Stomach (tissue), 4 donors: ENCODE results near the gene CRAMP1.

ENCODE experiments used
- POLR2AphosphoS5 ChIP-seq, 3 donors: sonication (generic); formaldehyde crosslinking; IDR thresholded peaks; one replicate each; pipeline ENCODE4 v1.6.1; 2016; ENCODE audit warnings: antibody characterized with exemption in 3 of 3
- TF ChIP-seq, protein P1 (sequence below), 7 experiments: fragments of 450-650 bp in 4 of 7; fragments of 200-600 bp in 3 of 7; sonication (generic) in 3 of 7; IDR thresholded peaks; one replicate each; pipeline ENCODE4 v1.5.1; 2016 to 2019; ENCODE audit warnings: antibody characterized with exemption in 7 of 7, control low read depth in 2 of 7, mild to moderate bottlenecking in 1 of 7

DNA sequence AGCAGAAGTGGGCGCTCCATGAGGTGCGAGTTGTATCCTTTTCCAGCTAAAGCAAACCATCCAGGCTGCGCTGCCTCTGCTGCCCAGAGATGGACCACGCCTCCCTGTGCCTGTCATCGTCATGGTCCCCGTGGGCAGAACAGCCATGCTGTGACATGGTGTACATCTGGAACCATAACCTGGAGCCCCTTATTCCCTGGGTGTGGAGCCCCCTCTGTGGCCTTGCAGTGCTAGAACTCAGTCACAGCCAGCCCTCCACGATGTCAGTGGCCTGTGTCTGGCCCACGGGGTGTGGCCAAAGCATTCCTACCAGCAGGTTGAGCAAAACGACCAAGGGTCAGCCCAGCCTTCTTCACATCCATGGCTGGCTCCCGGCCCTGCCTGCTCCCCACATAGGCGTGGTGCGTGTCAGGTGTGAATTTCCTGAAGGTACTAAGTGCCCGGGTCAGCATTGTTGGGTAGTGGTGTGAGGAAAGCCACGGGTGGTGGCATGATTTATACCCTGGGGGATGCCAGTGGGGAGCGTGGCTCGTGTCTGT is 43.2 kb downstream of the CRAMP1 start:
- TF ChIP-seq, protein P1, sequence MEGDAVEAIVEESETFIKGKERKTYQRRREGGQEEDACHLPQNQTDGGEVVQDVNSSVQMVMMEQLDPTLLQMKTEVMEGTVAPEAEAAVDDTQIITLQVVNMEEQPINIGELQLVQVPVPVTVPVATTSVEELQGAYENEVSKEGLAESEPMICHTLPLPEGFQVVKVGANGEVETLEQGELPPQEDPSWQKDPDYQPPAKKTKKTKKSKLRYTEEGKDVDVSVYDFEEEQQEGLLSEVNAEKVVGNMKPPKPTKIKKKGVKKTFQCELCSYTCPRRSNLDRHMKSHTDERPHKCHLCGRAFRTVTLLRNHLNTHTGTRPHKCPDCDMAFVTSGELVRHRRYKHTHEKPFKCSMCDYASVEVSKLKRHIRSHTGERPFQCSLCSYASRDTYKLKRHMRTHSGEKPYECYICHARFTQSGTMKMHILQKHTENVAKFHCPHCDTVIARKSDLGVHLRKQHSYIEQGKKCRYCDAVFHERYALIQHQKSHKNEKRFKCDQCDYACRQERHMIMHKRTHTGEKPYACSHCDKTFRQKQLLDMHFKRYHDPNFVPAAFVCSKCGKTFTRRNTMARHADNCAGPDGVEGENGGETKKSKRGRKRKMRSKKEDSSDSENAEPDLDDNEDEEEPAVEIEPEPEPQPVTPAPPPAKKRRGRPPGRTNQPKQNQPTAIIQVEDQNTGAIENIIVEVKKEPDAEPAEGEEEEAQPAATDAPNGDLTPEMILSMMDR (IDR thresholded peaks at IDR 0.05): no peak
- no peak for TF ChIP-seq POLR2AphosphoS5 (IDR thresholded peaks at IDR 0.05)
